Measurements from ENCODE around the gene ITGB1. TPM values are rescaled to one million over a fixed set of nuclear protein-coding genes. Genes with fewer than 3 reads are reported as not detected.
"Not testable (repeated sequence)": the region's sequence is repeated elsewhere in the genome, so short reads cannot be mapped to it uniquely, and the experiment has no call there.

ITGB1 gene
- total RNA-seq, 1 donor from 2014 or later = 263 TPM

DNA sequence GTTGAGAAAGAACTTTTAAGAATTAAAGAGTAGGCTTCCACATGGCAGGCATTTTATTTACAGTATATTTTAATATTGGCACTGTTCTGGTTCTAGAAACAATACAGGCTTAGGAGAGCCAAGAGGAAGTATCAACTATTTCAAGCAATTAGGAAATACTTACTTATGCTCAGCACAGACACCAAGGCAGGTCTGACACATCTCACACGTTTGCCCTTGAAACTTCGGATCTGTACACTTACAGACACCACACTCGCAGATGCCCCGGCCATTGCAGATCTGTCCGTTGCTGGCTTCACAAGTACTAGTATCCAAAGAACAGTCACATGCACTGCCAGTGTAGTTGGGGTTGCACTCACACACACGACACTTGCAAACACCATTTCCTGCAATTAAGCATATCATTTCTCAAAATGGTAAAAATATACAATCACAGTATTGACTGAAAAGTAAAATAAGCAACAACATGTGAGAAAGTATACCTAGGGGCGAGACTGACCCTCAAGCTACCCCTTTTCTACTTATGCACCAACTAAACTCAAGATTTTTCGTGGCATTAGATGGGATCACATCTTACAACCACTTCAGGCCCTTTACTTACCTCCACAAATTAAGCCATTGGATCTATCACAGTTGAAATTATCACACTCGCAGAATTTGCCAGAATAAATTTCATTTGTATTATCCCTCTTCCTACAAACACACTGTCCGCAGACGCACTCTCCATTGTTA, 46.6 kb downstream of the ITGB1 start:
- no peak for DNase-seq
- Mint-ChIP-seq H3K36me3 (ENCODE audit: unreplicated experiment) (peaks cover 35% of the 10 kb centered on the region), H3K4me1 (ENCODE audit: low read depth, unreplicated experiment) (peaks cover 15% of the 10 kb centered on the region), H3K4me3 (ENCODE audit: unreplicated experiment) (no peak overlapping the region), H3K27ac (ENCODE audit: unreplicated experiment) (no peak overlapping the region), H3K27me3 (ENCODE audit: unreplicated experiment) (peaks cover 4% of the 10 kb centered on the region), H3K9me3 (ENCODE audit: unreplicated experiment) (peaks cover 5% of the 10 kb centered on the region)
- TF ChIP-seq, protein P1, sequence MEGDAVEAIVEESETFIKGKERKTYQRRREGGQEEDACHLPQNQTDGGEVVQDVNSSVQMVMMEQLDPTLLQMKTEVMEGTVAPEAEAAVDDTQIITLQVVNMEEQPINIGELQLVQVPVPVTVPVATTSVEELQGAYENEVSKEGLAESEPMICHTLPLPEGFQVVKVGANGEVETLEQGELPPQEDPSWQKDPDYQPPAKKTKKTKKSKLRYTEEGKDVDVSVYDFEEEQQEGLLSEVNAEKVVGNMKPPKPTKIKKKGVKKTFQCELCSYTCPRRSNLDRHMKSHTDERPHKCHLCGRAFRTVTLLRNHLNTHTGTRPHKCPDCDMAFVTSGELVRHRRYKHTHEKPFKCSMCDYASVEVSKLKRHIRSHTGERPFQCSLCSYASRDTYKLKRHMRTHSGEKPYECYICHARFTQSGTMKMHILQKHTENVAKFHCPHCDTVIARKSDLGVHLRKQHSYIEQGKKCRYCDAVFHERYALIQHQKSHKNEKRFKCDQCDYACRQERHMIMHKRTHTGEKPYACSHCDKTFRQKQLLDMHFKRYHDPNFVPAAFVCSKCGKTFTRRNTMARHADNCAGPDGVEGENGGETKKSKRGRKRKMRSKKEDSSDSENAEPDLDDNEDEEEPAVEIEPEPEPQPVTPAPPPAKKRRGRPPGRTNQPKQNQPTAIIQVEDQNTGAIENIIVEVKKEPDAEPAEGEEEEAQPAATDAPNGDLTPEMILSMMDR (IDR thresholded peaks at IDR 0.05; ENCODE audit: partially characterized antibody, unreplicated experiment) = no peak

DNA sequence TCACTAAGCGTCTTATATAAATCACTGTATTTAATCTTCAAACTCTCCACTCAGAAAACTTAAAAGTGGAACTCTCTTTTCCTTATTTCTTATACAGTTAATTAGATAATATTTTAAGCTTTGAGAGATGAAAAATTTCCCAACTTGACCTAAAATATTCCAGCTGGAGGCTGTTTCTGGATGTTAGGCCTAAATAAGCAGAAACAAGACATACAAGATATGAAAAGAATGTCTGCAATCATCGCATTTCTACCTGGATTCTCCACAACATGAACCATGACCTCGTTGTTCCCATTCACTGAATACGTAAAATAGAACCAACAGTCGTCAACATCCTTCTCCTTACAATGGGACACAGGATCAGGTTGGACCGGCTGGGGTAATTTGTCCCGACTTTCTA, 48.1 kb downstream of the ITGB1 start:
- Mint-ChIP-seq H3K4me3 (ENCODE audit: unreplicated experiment) (peak overlapping the region; percentile 21), H3K4me1 (ENCODE audit: low read depth, unreplicated experiment) (peaks cover 15% of the 10 kb centered on the region), H3K36me3 (ENCODE audit: unreplicated experiment) (peaks cover 24% of the 10 kb centered on the region), H3K27ac (ENCODE audit: unreplicated experiment) (peak overlapping the region; percentile 93)
- H3K9me3 Mint-ChIP-seq (ENCODE audit: unreplicated experiment); H3K27me3 Mint-ChIP-seq (ENCODE audit: unreplicated experiment); DNase-seq: not testable (repeated sequence)

DNA sequence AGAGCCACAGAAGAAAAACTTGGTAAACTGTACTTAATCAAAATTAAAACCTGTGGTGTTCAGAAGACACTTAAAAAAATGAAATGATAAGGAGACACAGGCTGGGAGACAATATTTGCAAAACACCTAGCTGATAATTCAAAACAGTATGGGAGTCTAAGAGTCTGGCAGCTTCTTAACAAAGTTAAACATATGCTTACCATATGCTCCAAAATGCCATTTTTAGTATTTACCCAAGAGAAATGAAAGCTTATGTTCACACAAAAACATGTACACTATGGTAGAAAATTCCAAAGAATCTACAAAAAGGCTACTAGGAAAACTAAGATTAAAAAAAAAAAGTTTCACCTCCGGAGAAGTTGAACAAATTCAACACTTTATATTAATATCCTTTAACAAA, 48.6 kb downstream of the ITGB1 start:
- Mint-ChIP-seq H3K27ac (ENCODE audit: unreplicated experiment) (peak overlapping the region; percentile 93), H3K4me3 (ENCODE audit: unreplicated experiment) (peak overlapping the region; percentile 59), H3K4me1 (ENCODE audit: low read depth, unreplicated experiment) (peaks cover 15% of the 10 kb centered on the region), H3K36me3 (ENCODE audit: unreplicated experiment) (peaks cover 19% of the 10 kb centered on the region), H3K9me3 (ENCODE audit: unreplicated experiment) (peaks cover 5% of the 10 kb centered on the region), H3K27me3 (ENCODE audit: unreplicated experiment) (peaks cover 4% of the 10 kb centered on the region)
- DNase-seq = no peak
- TF ChIP-seq, protein P1 (IDR thresholded peaks at IDR 0.05; ENCODE audit: partially characterized antibody, unreplicated experiment) = no peak

DNA sequence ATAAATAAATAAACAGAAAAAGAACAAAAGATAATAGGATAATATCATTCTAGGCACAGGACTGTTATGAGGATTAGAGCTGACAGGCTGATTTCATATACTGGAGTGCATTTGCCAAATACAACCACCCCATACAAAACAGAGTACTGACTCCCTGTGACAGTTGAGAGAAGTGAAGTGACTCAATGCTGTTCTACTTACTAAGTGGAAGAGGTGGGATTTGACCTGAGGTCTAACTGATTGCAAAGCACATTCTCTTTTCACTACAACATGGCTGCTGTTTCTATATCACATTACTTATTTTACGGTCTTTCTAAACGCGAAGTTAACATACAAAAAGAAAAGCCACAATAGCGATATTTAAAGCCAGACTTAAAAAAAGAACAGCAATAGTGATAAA, 51.4 kb downstream of the ITGB1 start:
- H3K27me3 Mint-ChIP-seq (ENCODE audit: unreplicated experiment) = peaks cover 4% of the 10 kb centered on the region
- TF ChIP-seq, protein P1 (IDR thresholded peaks at IDR 0.05; ENCODE audit: partially characterized antibody, unreplicated experiment) = no peak
- H3K27ac Mint-ChIP-seq (ENCODE audit: unreplicated experiment) = no peak overlapping the region
- H3K36me3 Mint-ChIP-seq (ENCODE audit: unreplicated experiment) = peaks cover 3% of the 10 kb centered on the region
- H3K4me3 Mint-ChIP-seq (ENCODE audit: unreplicated experiment) = no peak overlapping the region
- no peak for DNase-seq
- peaks cover 5% of the 10 kb centered on the region for H3K9me3 Mint-ChIP-seq (ENCODE audit: unreplicated experiment)
- H3K4me1 Mint-ChIP-seq (ENCODE audit: low read depth, unreplicated experiment) = peaks cover 15% of the 10 kb centered on the region

DNA sequence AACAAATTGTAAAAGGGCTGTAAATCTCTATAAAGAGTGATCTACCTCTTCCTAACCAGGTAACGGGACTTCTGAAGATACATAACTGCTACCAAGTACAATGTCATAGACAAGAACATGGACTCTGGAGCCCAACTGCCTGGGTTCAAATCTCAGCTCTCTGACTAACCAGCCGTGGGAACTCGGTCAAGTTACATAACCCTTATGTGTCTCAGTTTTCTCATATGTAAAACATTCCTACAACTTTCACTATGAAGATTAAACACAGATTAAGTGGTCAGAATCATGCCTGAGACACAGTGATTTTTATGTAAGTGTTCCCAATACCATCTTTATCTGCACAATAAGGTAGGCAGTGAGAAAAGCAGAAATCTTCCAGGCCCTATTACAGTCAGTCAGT, 52.6 kb downstream of the ITGB1 start:
- TF ChIP-seq, protein P1 (IDR thresholded peaks at IDR 0.05; ENCODE audit: partially characterized antibody, unreplicated experiment) = no peak
- DNase-seq = no peak
- Mint-ChIP-seq H3K27ac (ENCODE audit: unreplicated experiment) (peak overlapping the region; percentile 20), H3K36me3 (ENCODE audit: unreplicated experiment) (no peaks in the 10 kb centered on the region), H3K4me3 (ENCODE audit: unreplicated experiment) (no peak overlapping the region), H3K9me3 (ENCODE audit: unreplicated experiment) (peaks cover 5% of the 10 kb centered on the region), H3K4me1 (ENCODE audit: low read depth, unreplicated experiment) (peaks cover 15% of the 10 kb centered on the region), H3K27me3 (ENCODE audit: unreplicated experiment) (peaks cover 4% of the 10 kb centered on the region)
